NK-92 treated with Interleukin-12 subunit alpha and Interleukin-12 subunit beta, amount 100 ng/mL, for 24 hours (cell line): Measurements from ENCODE around the gene OGT.
"Not testable (repeated sequence)": the region's sequence is repeated elsewhere in the genome, so short reads cannot be mapped to it uniquely, and the experiment has no call there.

ENCODE experiments used
- DNase-seq: peaks from one replicate; lab custom pipeline; 2025; lab: John Stamatoyannopoulos, UW

The OGT gene

GRCh38 chrX:71532753-71533425 is at the start of gene OGT:
Gene OGT, plus strand, starts transcription at chrX:71533104. Its CDS starts 196 bp downstream, at chrX:71533300.
- peak; percentile 89 for DNase-seq

GRCh38 chrX:71487814-71488213 is 45.1 kb upstream of the OGT start:
- DNase-seq = no peak

- no peak for DNase-seq
Observed at GRCh38 chrX:71489540-71489939, 43.4 kb upstream of the OGT start.

GRCh38 chrX:71492231-71493065 is 40.5 kb upstream of the OGT start:
- DNase-seq = no peak

GRCh38 chrX:71493111-71493613 is 39.7 kb upstream of the OGT start:
- DNase-seq = no peak

- DNase-seq = not testable (repeated sequence)
Observed at GRCh38 chrX:71495979-71496378, 36.9 kb upstream of the OGT start.

- DNase-seq = no peak
Observed at GRCh38 chrX:71496476-71496875, 36.4 kb upstream of the OGT start.

GRCh38 chrX:71502080-71502479 is 30.8 kb upstream of the OGT start:
- not testable (repeated sequence) for DNase-seq

GRCh38 chrX:71504346-71504745 is 28.6 kb upstream of the OGT start:
- no peak for DNase-seq

GRCh38 chrX:71509289-71509688 is 23.6 kb upstream of the OGT start:
- DNase-seq = no peak

- DNase-seq = no peak
Observed at GRCh38 chrX:71510161-71510560, 22.7 kb upstream of the OGT start.

- DNase-seq = not testable (repeated sequence)
Observed at GRCh38 chrX:71513731-71514130, 19.2 kb upstream of the OGT start.

- DNase-seq = no peak
Observed at GRCh38 chrX:71514367-71515037, 18.4 kb upstream of the OGT start.

GRCh38 chrX:71515038-71515396 is 17.9 kb upstream of the OGT start:
- no peak for DNase-seq

GRCh38 chrX:71525316-71525715 is 7.6 kb upstream of the OGT start:
- DNase-seq = no peak

- no peak for DNase-seq
Observed at GRCh38 chrX:71532078-71532752, 689 bp upstream of the OGT start.

- no peak for DNase-seq
Observed at GRCh38 chrX:71533516-71533850, 579 bp downstream of the OGT start.

- peak; percentile 44 for DNase-seq
Observed at GRCh38 chrX:71533851-71534561, 1.1 kb downstream of the OGT start.

GRCh38 chrX:71534773-71535544 is 2.1 kb downstream of the OGT start:
- DNase-seq = no peak

GRCh38 chrX:71536285-71536684 is 3.4 kb downstream of the OGT start:
- DNase-seq = no peak

GRCh38 chrX:71537743-71538142 is 4.8 kb downstream of the OGT start:
- no peak for DNase-seq
